Upper lobe of left lung (tissue), 6 donors: ENCODE measurements around the gene TAF11L3. TPM values are rescaled to one million over a fixed set of nuclear protein-coding genes. Genes with fewer than 3 reads are reported as not detected.
"Not testable (repeated sequence)": the region's sequence is repeated elsewhere in the genome, so short reads cannot be mapped to it uniquely, and the experiment has no call there.

Experiments used
- ATAC-seq, 2 donors: fragments of 200-7000 bp; cut with Tn5 transposase; one replicate each; pipeline ENCODE4 v1.9.1; 2022; ENCODE audit warnings: mild to moderate bottlenecking in 2 of 2, moderate library complexity in 2 of 2; ENCODE audit not compliant: low FRiP score in 2 of 2
- DNase-seq, 2 donors: peaks; one replicate each; pipeline ENCODE4 v3.0.0-alpha.2; 2019 to 2020
- H3K27ac ChIP-seq, 4 donors: fragments of 200-600 bp; sonication (generic); one replicate each; pipeline ENCODE4 v1.5.1; 2016 to 2019
- H3K27me3 ChIP-seq, 4 donors: fragments of 200-600 bp; sonication (generic); one replicate each; pipeline ENCODE4 v1.5.1; 2017 to 2019
- H3K36me3 ChIP-seq, 4 donors: fragments of 200-600 bp; sonication (generic); one replicate each; pipeline ENCODE4 v1.5.1; 2016 to 2019
- H3K4me1 ChIP-seq, 4 donors: fragments of 200-600 bp; sonication (generic); one replicate each; pipeline ENCODE4 v1.5.1; 2018 to 2019
- H3K4me3 ChIP-seq, 4 donors: fragments of 200-600 bp; sonication (generic); one replicate each; pipeline ENCODE4 v1.5.1; 2017 to 2019; ENCODE audit warnings: mild to moderate bottlenecking in 2 of 4, moderate library complexity in 1 of 4
- H3K9me3 ChIP-seq, 4 donors: fragments of 200-600 bp; sonication (generic); one replicate each; pipeline ENCODE4 v1.5.1; 2018 to 2019
- CTCF ChIP-seq, 6 experiments: fragments of 450-650 bp in 4 of 6; fragments of 200-600 bp in 2 of 6; sonication (generic) in 2 of 6; IDR thresholded peaks; one replicate each; pipeline ENCODE4 v1.5.1; 2016 to 2019; ENCODE audit warnings: antibody characterized with exemption in 6 of 6
- EP300 ChIP-seq, 4 donors: sonication (generic); formaldehyde crosslinking; IDR thresholded peaks; one replicate each; pipeline ENCODE4 v1.5.1; 2017; ENCODE audit warnings: antibody characterized with exemption in 4 of 4, control low read depth in 2 of 4
- POLR2A ChIP-seq, 4 donors: fragments of 450-650 bp; IDR thresholded peaks; one replicate each; pipeline ENCODE4 v1.5.1; 2016 to 2017; ENCODE audit warnings: antibody characterized with exemption in 4 of 4, mild to moderate bottlenecking in 2 of 4
- POLR2AphosphoS5 ChIP-seq, 2 donors: sonication (generic); formaldehyde crosslinking; IDR thresholded peaks; one replicate each; pipeline ENCODE4 v1.5.1; 2017; ENCODE audit warnings: antibody characterized with exemption in 2 of 2
- WGBS, 2 donors: methylation state at CpG; one replicate each; pipeline ENCODE4 v1.1.5; 2017 to 2018; 5-methylcytosine and 5-hydroxymethylcytosine counted together
- small RNA-seq, 4 donors: library from RNA; depleted of rRNA; stranded (forward); fragments of <200 nt; gene quantifications; one replicate each; pipeline ENCODE3, GENCODE V24; 2016
- total RNA-seq, 6 donors: library from RNA; depleted of rRNA in 4 of 6; stranded (reverse); fragments of >200 nt in 4 of 6; gene quantifications; one replicate each; pipeline versions ENCODE4 v1.1.0 to v1.2.1, GENCODE V29; 2016 to 2021
- donor health status: DM: no; HTN: no; CAD: no; lungs with moderate emphysema.
- donor health status: DM: no; HTN: yes; CAD: no; lungs with severe emphysema.

Gene TAF11L3
- total RNA-seq, 6 donors from 2014 or later, result not detected

GRCh38 chr5:17511775-17512325 is 6.3 kb upstream of the TAF11L3 start:
- DNase-seq, result peak in 1 of 2 donors; percentile 40
- Histone ChIP-seq H3K36me3 (no peaks in the 10 kb centered on the region), H3K27me3 (no peaks in the 10 kb centered on the region), H3K4me3 (no peak overlapping the region), H3K9me3 (no peaks in the 10 kb centered on the region), H3K4me1 (no peaks in the 10 kb centered on the region), H3K27ac (no peak overlapping the region)
- no peak for TF ChIP-seq POLR2AphosphoS5 (IDR thresholded peaks at IDR 0.05)
- no peak for TF ChIP-seq CTCF (IDR thresholded peaks at IDR 0.05)
- TF ChIP-seq EP300 (IDR thresholded peaks at IDR 0.05), result no peak
- no peak for TF ChIP-seq POLR2A (IDR thresholded peaks at IDR 0.05)
- ATAC-seq, result no peak
- WGBS, 2 donors, result 92 to 96% methylated on average over 13 to 17 of the region's 17 CpGs

- not testable (repeated sequence) for ATAC-seq, H3K4me1 ChIP-seq, H3K27ac ChIP-seq, H3K4me3 ChIP-seq, H3K27me3 ChIP-seq, H3K36me3 ChIP-seq, H3K9me3 ChIP-seq
- peak in 1 of 2 donors; percentile 41 for DNase-seq
- 82 to 88% methylated on average over 11 to 12 of the region's 12 CpGs for WGBS, 2 donors
Measured at GRCh38 chr5:17517526-17517925, 641 bp upstream of the TAF11L3 start.

- 92 to 95% methylated on average over 10 of the region's 14 CpGs for WGBS, 2 donors
- H3K4me1 ChIP-seq, ATAC-seq, H3K9me3 ChIP-seq, DNase-seq, H3K27me3 ChIP-seq, H3K4me3 ChIP-seq, H3K36me3 ChIP-seq, H3K27ac ChIP-seq: not testable (repeated sequence)
Measured at GRCh38 chr5:17519508-17519907, 1.3 kb downstream of the TAF11L3 start.

- H3K4me3 ChIP-seq, ATAC-seq, H3K27ac ChIP-seq, H3K9me3 ChIP-seq, H3K4me1 ChIP-seq, H3K36me3 ChIP-seq, DNase-seq, H3K27me3 ChIP-seq: not testable (repeated sequence)
- no CpG with 5 or more reads among the region's 15 CpGs for WGBS, 2 donors
Measured at GRCh38 chr5:17521501-17521900, 3.3 kb downstream of the TAF11L3 start, which contains the start of gene TAF11L4. Gene TAF11L4 (plus strand): TSS chr5:17521801.

- no CpG with 5 or more reads among the region's 15 CpGs for WGBS, 2 donors
- not testable (repeated sequence) for H3K36me3 ChIP-seq, H3K9me3 ChIP-seq, DNase-seq, ATAC-seq, H3K27me3 ChIP-seq, H3K27ac ChIP-seq, H3K4me3 ChIP-seq, H3K4me1 ChIP-seq
Measured at GRCh38 chr5:17524935-17525334, 6.8 kb downstream of the TAF11L3 start, which contains the start of gene TAF11L5. Gene TAF11L5 (plus strand): TSS chr5:17525235.

- not testable (repeated sequence) for H3K27me3 ChIP-seq, ATAC-seq, H3K4me3 ChIP-seq, H3K9me3 ChIP-seq, H3K27ac ChIP-seq, H3K36me3 ChIP-seq, H3K4me1 ChIP-seq
- WGBS, 2 donors, result 91 to 93% methylated on average over 13 to 16 of the region's 17 CpGs
- peak in 1 of 2 donors; percentile 36 for DNase-seq
Measured at GRCh38 chr5:17526504-17526903, 8.3 kb downstream of the TAF11L3 start.

- DNase-seq, H3K4me3 ChIP-seq, H3K4me1 ChIP-seq, ATAC-seq, H3K27me3 ChIP-seq, H3K9me3 ChIP-seq, H3K36me3 ChIP-seq, H3K27ac ChIP-seq: not testable (repeated sequence)
- no CpG with 5 or more reads among the region's 15 CpGs for WGBS, 2 donors
Measured at GRCh38 chr5:17528369-17528768, 10.2 kb downstream of the TAF11L3 start, which contains the start of gene TAF11L6. Gene TAF11L6 (plus strand): TSS chr5:17528669.

Small RNA genes lying within 50 kb of the gene (small RNA-seq; reads per million reads assigned to genes)
- gene AC106774.3, result 0 reads per million in 4 donors

Other genes starting within 250 kb of the TAF11L3 start
- gene TAF11L2, start 20.1 kb upstream of the TAF11L3 start, total RNA-seq, result not detected
- not detected for gene TAF11L4, start 3.4 kb downstream of the TAF11L3 start, total RNA-seq
- not detected for gene TAF11L5, start 6.9 kb downstream of the TAF11L3 start, total RNA-seq
- not detected for gene TAF11L6, start 10.3 kb downstream of the TAF11L3 start, total RNA-seq
- not detected for gene TAF11L7, start 67.4 kb downstream of the TAF11L3 start, total RNA-seq
- gene TAF11L8, start 72.6 kb downstream of the TAF11L3 start, total RNA-seq, result not detected
- gene TAF11L9, start 76.0 kb downstream of the TAF11L3 start, total RNA-seq, result not detected
- not detected for gene TAF11L10, start 79.5 kb downstream of the TAF11L3 start, total RNA-seq
- gene TAF11L11, start 85.8 kb downstream of the TAF11L3 start, total RNA-seq, result not detected
- gene TAF11L12, start 92.0 kb downstream of the TAF11L3 start, total RNA-seq, result not detected
- not detected for gene TAF11L13, start 113.7 kb downstream of the TAF11L3 start, total RNA-seq
- gene TAF11L14, start 116.1 kb downstream of the TAF11L3 start, total RNA-seq, result not detected